Measurements from ENCODE around the gene ASCL4.

DNA sequence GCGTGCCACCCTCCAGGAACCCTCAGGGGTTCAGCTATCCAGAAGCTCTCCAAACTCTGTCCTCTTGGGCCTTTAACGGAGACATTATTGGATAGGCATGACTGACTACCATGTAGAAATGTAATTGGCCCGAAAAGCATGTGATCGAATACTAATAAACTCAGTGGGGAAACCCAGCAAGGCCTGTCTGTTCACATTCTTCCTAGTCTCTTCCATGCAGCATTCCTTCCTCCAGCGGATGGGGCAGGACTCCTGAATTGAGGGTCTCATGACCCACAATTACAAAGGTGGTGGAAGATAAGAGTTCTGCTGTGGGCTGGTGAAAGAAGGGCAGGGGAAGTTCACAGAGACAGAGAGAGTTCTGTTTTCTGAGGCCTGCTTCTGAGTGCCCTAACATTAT is 7.0 kb upstream of the ASCL4 start:
- TF ChIP-seq, protein P1, sequence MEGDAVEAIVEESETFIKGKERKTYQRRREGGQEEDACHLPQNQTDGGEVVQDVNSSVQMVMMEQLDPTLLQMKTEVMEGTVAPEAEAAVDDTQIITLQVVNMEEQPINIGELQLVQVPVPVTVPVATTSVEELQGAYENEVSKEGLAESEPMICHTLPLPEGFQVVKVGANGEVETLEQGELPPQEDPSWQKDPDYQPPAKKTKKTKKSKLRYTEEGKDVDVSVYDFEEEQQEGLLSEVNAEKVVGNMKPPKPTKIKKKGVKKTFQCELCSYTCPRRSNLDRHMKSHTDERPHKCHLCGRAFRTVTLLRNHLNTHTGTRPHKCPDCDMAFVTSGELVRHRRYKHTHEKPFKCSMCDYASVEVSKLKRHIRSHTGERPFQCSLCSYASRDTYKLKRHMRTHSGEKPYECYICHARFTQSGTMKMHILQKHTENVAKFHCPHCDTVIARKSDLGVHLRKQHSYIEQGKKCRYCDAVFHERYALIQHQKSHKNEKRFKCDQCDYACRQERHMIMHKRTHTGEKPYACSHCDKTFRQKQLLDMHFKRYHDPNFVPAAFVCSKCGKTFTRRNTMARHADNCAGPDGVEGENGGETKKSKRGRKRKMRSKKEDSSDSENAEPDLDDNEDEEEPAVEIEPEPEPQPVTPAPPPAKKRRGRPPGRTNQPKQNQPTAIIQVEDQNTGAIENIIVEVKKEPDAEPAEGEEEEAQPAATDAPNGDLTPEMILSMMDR (IDR thresholded peaks at IDR 0.05; ENCODE audit: low read depth, low read length, poor library complexity, severe bottlenecking), result no peak
- TF ChIP-seq EZH2phosphoT487 (IDR thresholded peaks at IDR 0.05; ENCODE audit: borderline replicate concordance, low read length), result no peak

Measured in DOHH2 (cell line).